NB4 (cell line): ENCODE data around the gene PROSER2.

Experiments
- DNase-seq: peaks from one replicate; pipeline ENCODE4 v3.0.0; 2010; ENCODE audit warnings: low read depth
- H3K4me3 ChIP-seq: one replicate; pipeline ENCODE4 v1.5.1; 2011; ENCODE audit warnings: mild to moderate bottlenecking, low read depth, low read length, moderate library complexity
- CTCF ChIP-seq: IDR thresholded peaks from one replicate; pipeline ENCODE4 v1.5.1; 2012; ENCODE audit warnings: low read depth, low read length
- MAX ChIP-seq: IDR thresholded peaks from 2 replicates; pipeline ENCODE4 v1.6.1; 2011; ENCODE audit warnings: low read depth, low read length
- MYC ChIP-seq: IDR thresholded peaks from 2 replicates; pipeline ENCODE4 v1.6.1; 2011; ENCODE audit warnings: low read depth, low read length
- POLR2A ChIP-seq: IDR thresholded peaks from 2 replicates; pipeline ENCODE4 v1.6.1; 2011; ENCODE audit warnings: mild to moderate bottlenecking; ENCODE audit not compliant: insufficient read length; ENCODE audit errors: extremely low read depth

PROSER2 gene

DNA sequence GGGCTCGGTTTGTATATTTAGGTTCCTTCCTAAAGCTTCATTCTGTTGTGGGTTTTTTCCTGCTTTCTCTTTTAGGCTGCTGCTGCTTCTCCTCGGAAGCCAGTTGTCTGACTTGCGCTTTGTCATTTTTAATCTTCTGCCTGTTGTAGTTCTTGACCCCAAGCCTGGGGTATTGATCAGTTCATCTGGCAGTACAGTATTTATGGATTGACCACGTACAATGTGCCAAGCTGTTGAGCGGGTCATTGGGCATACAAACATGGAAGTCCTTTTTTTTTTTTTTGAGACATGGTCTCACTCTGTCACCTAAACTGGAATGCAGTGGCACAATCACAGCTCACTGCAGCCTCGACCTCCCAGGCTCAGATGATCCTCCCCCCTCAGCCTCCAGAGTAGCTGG, 4.3 kb downstream of the PROSER2 start:
- H3K4me3 ChIP-seq, result no peak overlapping the region
- TF ChIP-seq CTCF (no peak), MYC (no peak), POLR2A (no peak), MAX (no peak)
- DNase-seq, result no peak

GRCh38 chr10:11828682-11829284, 5.6 kb downstream of the PROSER2 start:
- DNase-seq, result no peak
- TF ChIP-seq MAX (no peak), MYC (no peak), POLR2A (no peak), CTCF (no peak)
- H3K4me3 ChIP-seq, result no peak overlapping the region

DNA sequence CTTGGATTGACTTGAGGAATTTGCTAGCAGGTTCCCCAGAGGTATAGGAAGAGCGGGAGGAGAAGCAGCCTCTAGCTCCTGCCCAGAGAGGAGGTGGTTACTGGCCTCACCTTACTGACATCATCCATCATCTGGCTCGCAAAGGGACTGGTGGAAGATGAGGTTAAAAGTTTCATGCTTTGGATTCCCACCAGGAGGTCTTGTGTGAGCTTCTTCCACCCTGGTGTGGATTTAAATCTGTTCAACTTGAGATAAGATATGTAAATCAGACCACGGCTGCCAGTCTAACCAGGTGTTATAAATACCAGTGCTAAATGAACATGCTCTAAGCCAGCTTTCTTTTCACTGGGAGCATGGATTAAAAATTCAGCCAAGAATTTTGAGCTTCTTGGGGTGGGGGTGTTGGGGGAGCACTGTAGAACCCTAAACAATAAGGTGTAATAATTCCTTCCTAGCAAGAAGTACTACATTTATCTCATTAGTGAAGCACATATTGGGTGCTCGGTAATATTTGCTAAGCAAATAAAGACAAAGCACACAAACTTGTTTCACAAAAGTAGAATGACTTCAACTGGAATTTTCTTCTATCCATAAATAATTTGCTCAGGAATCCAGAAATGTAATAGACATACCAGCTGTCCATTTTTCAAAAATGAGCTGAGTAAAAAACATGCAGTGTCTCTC, 7.8 kb downstream of the PROSER2 start:
- no peak for DNase-seq
- TF ChIP-seq CTCF, result no peak
- TF ChIP-seq MAX, result no peak
- no peak for TF ChIP-seq MYC
- TF ChIP-seq POLR2A, result no peak
- H3K4me3 ChIP-seq, result no peak overlapping the region

- no peak overlapping the region for H3K4me3 ChIP-seq
- no peak for DNase-seq
- TF ChIP-seq POLR2A (no peak), MAX (no peak), CTCF (no peak), MYC (no peak)
Measured at GRCh38 chr10:11831520-11831951, 8.4 kb downstream of the PROSER2 start.

DNA sequence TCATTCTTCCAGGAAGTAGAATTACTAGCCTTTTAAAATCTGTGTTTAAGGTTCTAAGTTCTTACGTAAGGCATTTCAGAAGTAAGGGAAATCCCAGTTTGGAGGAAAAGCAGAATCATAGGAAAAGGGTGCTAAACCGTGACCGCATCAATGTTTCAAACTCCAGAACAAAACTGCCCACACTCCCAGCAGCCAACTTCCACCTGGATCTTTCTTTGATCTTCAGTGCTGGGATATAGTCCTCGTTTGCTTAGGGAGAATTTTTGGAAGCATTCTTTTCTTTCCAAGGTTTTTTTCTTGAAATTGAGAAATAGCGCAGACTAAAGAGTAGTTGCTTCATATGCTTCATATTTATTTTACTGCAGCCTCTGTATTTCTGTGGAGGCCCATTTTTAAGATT, 8.9 kb downstream of the PROSER2 start:
- TF ChIP-seq CTCF, result no peak
- no peak for TF ChIP-seq POLR2A
- no peak for TF ChIP-seq MYC
- TF ChIP-seq MAX, result no peak
- H3K4me3 ChIP-seq, result no peak overlapping the region
- no peak for DNase-seq
